Keratinocyte (primary cell): ENCODE data around the gene USP30. TPM values are rescaled to one million over a fixed set of nuclear protein-coding genes. Genes with fewer than 3 reads are reported as not detected.

Source experiments
- DNase-seq: peaks from one replicate; pipeline ENCODE4 v3.0.0-alpha.2; 2011; ENCODE audit warnings: low read depth, missing footprints, low spot score
- FAIRE-seq: peaks from 2 replicates; lab custom pipeline; 2011; peaks lifted over from hg19 to GRCh38; lab: Jason Lieb, UNC
- H2AFZ ChIP-seq: 2 replicates; pipeline ENCODE4 v1.6.0; 2012; ENCODE audit warnings: low read length, control low read depth, inconsistent platforms; ENCODE audit not compliant: control insufficient read depth
- H3K27ac ChIP-seq: 2 replicates; pipeline ENCODE4 v1.5.1; 2011; ENCODE audit warnings: low read length; ENCODE audit not compliant: control insufficient read depth, insufficient read depth
- H3K27me3 ChIP-seq: 3 replicates; pipeline ENCODE4 v1.6.0; 2011; ENCODE audit warnings: low read length; ENCODE audit not compliant: control insufficient read depth, insufficient read depth; ENCODE audit errors: extremely low read depth
- H3K36me3 ChIP-seq, 2 experiments: 2 replicates in 1 of 2; 3 replicates in 1 of 2; pipeline ENCODE4 v1.5.1; 2011; ENCODE audit warnings: low read length in 2 of 2, mild to moderate bottlenecking in 1 of 2; ENCODE audit not compliant: control insufficient read depth in 2 of 2, insufficient read depth in 2 of 2; ENCODE audit errors: extremely low read depth in 1 of 2
- H3K4me1 ChIP-seq: 3 replicates; pipeline ENCODE4 v1.5.1; 2011; ENCODE audit warnings: low read length; ENCODE audit not compliant: control insufficient read depth, insufficient read depth; ENCODE audit errors: extremely low read depth
- H3K4me2 ChIP-seq: 3 replicates; pipeline ENCODE4 v1.6.0; 2011; ENCODE audit warnings: low read depth, low read length; ENCODE audit not compliant: control insufficient read depth, insufficient read depth; ENCODE audit errors: extremely low read depth
- H3K4me3 ChIP-seq, 3 experiments: fragments of 200-600 bp in 1 of 3; sonication (generic) in 1 of 3; 2 replicates in 2 of 3; 3 replicates in 1 of 3; pipeline ENCODE4 v1.5.1; 2011 to 2016; ENCODE audit warnings: low read length in 3 of 3, mild to moderate bottlenecking in 3 of 3, control low read depth in 2 of 3, inconsistent platforms in 1 of 3, low read depth in 1 of 3, mixed read lengths in 1 of 3, mixed run types in 1 of 3, moderate library complexity in 1 of 3; ENCODE audit not compliant: control insufficient read depth in 2 of 3, insufficient read depth in 2 of 3; ENCODE audit errors: extremely low read depth in 1 of 3
- H3K79me2 ChIP-seq: 2 replicates; pipeline ENCODE4 v1.6.0; 2012; ENCODE audit warnings: low read length; ENCODE audit not compliant: control insufficient read depth, insufficient read depth
- H3K9ac ChIP-seq: 3 replicates; pipeline ENCODE4 v1.6.0; 2011; ENCODE audit warnings: low read length; ENCODE audit not compliant: control insufficient read depth, insufficient read depth; ENCODE audit errors: extremely low read depth
- H3K9me1 ChIP-seq: 3 replicates; pipeline ENCODE4 v1.6.0; 2011; ENCODE audit warnings: low read length; ENCODE audit not compliant: control insufficient read depth, insufficient read depth; ENCODE audit errors: extremely low read depth
- H3K9me3 ChIP-seq: 2 replicates; pipeline ENCODE4 v1.5.1; 2012; ENCODE audit warnings: low read depth, low read length; ENCODE audit not compliant: control insufficient read depth
- H4K20me1 ChIP-seq: 3 replicates; pipeline ENCODE4 v1.6.0; 2011; ENCODE audit warnings: low read length; ENCODE audit not compliant: control insufficient read depth, insufficient read depth; ENCODE audit errors: extremely low read depth
- CTCF ChIP-seq, 3 experiments: IDR thresholded peaks in 1 of 3; conservative IDR thresholded peaks in 1 of 3; optimal IDR thresholded peaks in 1 of 3; 2 replicates in 2 of 3; 3 replicates in 1 of 3; pipeline versions ENCODE3 to v1.5.1; 2011; ENCODE audit warnings: low read length in 3 of 3, mild to moderate bottlenecking in 3 of 3, moderate library complexity in 2 of 3, control low read depth in 1 of 3, inconsistent platforms in 1 of 3; ENCODE audit not compliant: insufficient read depth in 2 of 3; ENCODE audit errors: extremely low read depth in 1 of 3
- EZH2 ChIP-seq: IDR thresholded peaks from one replicate; pipeline ENCODE4 v1.6.1; 2012; ENCODE audit warnings: inconsistent platforms, mild to moderate bottlenecking, low read length, moderate library complexity
- dilution Hi-C: fragments of 300-500 bp; cut with MboI; formaldehyde crosslinking; loops from one replicate; pipeline ENCODE4 v1.7.0; 2020; ENCODE audit warnings: low sequenced_read_pairs; ENCODE audit not compliant: extremely low pct_ligation_motif_present
- polyA plus RNA-seq, 5 experiments: library from polyadenylated mRNA; depleted of rRNA in 3 of 5; stranded (reverse) in 3 of 5; stranded (forward) in 1 of 5; unstranded in 1 of 5; fragments of >200 nt; gene quantifications; 1 replicate in 1 of 5; 2 replicates in 3 of 5; 3 replicates in 1 of 5; pipeline versions ENCODE4 v1.2.1 to v1.2.3, GENCODE V29; 2011 to 2012; ENCODE audit warnings: missing spikeins in 2 of 5, low read depth in 1 of 5, low replicate concordance in 1 of 5

The USP30 gene
- polyA plus RNA-seq, 1 donor (not counting 4 experiments of a cell fraction or from before 2014, with no cell fraction given) = 10.0 TPM

DNA sequence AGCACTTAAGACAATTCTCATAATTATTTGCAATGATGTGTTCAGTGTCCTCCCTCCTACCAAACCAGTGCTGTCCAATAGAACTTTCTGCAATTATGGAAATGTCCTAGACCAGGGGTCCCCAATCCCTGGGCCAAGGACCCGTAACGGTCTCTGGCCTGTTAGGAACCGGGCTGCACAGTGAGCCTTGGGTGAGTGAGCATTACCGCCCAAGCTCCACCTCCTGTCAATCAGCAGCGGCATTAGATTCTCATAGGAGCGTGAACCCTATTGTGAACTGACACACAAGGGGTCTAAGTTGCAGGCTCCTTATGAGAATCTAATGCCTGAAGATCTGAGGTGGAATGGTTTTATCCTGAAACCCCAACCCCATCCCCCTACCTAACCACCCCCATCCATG, 35.4 kb upstream of the USP30 start:
- Histone ChIP-seq H4K20me1 (no peaks in the 10 kb centered on the region), H3K27me3 (no peaks in the 10 kb centered on the region), H3K9ac (no peak overlapping the region), H3K79me2 (no peaks in the 10 kb centered on the region), H3K4me3 (no peak overlapping the region), H3K27ac (no peak overlapping the region), H3K4me2 (no peak overlapping the region), H3K9me1 (no peaks in the 10 kb centered on the region), H2AFZ (no peak overlapping the region), H3K4me1 (no peaks in the 10 kb centered on the region), H3K36me3 (no peaks in the 10 kb centered on the region), H3K9me3 (no peaks in the 10 kb centered on the region)
- no peak for TF ChIP-seq CTCF (optimal IDR thresholded peaks at IDR 0.05 in 1 of 3, IDR thresholded peaks at IDR 0.05 in 1 of 3, conservative IDR thresholded peaks at IDR 0.05 in 1 of 3; ENCODE audit: extremely low read depth in 1 of 3, insufficient read depth in 2 of 3, low read length in 3 of 3)
- no peak for TF ChIP-seq EZH2
- DNase-seq (no peak), FAIRE-seq (no peak)
- dilution Hi-C loops = no loop called here

GRCh38 chr12:109018296-109018695, 34.1 kb upstream of the USP30 start:
- H3K9me1 ChIP-seq = no peaks in the 10 kb centered on the region
- no peaks in the 10 kb centered on the region for H3K27me3 ChIP-seq
- DNase-seq (no peak), FAIRE-seq (no peak)
- H2AFZ ChIP-seq = no peak overlapping the region
- no peak overlapping the region for H3K9ac ChIP-seq
- dilution Hi-C loops = no loop called here
- no peaks in the 10 kb centered on the region for H3K4me1 ChIP-seq
- no peaks in the 10 kb centered on the region for H3K36me3 ChIP-seq
- H3K4me2 ChIP-seq = no peak overlapping the region
- TF ChIP-seq CTCF (optimal IDR thresholded peaks at IDR 0.05 in 1 of 3, IDR thresholded peaks at IDR 0.05 in 1 of 3, conservative IDR thresholded peaks at IDR 0.05 in 1 of 3; ENCODE audit: extremely low read depth in 1 of 3, insufficient read depth in 2 of 3, low read length in 3 of 3) (no peak), EZH2 (no peak)
- H3K4me3 ChIP-seq = no peak overlapping the region
- H4K20me1 ChIP-seq = no peaks in the 10 kb centered on the region
- no peaks in the 10 kb centered on the region for H3K79me2 ChIP-seq
- H3K9me3 ChIP-seq = no peaks in the 10 kb centered on the region
- H3K27ac ChIP-seq = no peak overlapping the region
